Measurements from ENCODE around the gene MOCS1.

Gene MOCS1

DNA sequence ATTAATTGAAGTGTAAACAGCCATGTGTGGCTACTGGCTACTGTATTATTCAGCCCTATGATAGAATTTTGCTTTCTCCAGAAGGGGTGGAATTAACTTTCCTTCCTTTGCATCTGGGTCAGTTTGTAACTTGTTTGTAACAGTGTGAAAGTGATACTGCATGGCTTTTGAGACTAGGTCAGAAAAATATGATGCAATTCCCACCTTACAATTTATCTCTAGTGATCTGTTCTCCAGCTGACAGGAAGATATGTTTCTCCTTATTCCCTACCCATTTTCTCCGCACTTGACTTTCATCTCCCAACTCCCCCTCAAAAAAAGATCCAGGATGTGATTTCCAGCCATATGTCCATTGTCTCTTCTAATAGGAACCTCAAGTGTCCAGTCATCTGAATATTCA, 2.6 kb upstream of the MOCS1 start:
- Histone ChIP-seq H3K9me3 (ENCODE audit: control insufficient read depth, low read length) (no peaks in the 10 kb centered on the region), H3K4me3 (ENCODE audit: insufficient read depth, low read depth, low read length) (no peak overlapping the region), H3K36me3 (ENCODE audit: control insufficient read depth, insufficient read depth, low read length) (no peaks in the 10 kb centered on the region), H3K27me3 (ENCODE audit: control insufficient read depth, insufficient read depth, low read length, poor library complexity, severe bottlenecking) (peaks cover 12% of the 10 kb centered on the region), H3K27ac (ENCODE audit: insufficient read depth, low read depth, low read length, poor library complexity, severe bottlenecking) (no peak overlapping the region), H3K4me1 (ENCODE audit: control insufficient read depth, insufficient read depth, low read length) (peaks cover 15% of the 10 kb centered on the region)
- WGBS, 2 experiments, result 91 to 96% methylated on average over 1 of the region's 1 CpG

DNA sequence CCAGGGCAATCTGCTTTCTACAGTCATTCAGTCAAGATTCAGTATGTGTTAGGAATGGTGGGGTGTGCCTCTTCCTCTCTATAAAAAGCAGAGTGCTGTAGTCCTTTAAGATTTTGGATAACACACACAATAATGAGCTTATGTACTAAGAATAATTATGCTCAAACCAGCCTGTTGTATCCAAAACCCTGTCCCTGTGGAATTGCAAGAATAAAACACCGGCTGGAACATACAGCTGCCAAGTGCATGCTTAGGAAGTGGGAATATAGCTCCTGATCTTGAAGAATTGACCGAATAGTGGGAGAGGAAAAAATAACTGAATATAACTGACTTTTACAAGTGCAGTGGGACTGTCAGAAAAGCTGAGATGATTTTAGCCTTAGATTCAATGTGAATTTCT, 979 bp upstream of the MOCS1 start:
- WGBS, 2 experiments, result 89 to 95% methylated on average over 2 of the region's 2 CpGs
- no peaks in the 10 kb centered on the region for H3K36me3 ChIP-seq (ENCODE audit: control insufficient read depth, insufficient read depth, low read length)
- H3K4me1 ChIP-seq (ENCODE audit: control insufficient read depth, insufficient read depth, low read length), result peaks cover 19% of the 10 kb centered on the region
- H3K27ac ChIP-seq (ENCODE audit: insufficient read depth, low read depth, low read length, poor library complexity, severe bottlenecking), result no peak overlapping the region
- no peaks in the 10 kb centered on the region for H3K9me3 ChIP-seq (ENCODE audit: control insufficient read depth, low read length)
- peaks cover 12% of the 10 kb centered on the region for H3K27me3 ChIP-seq (ENCODE audit: control insufficient read depth, insufficient read depth, low read length, poor library complexity, severe bottlenecking)
- H3K4me3 ChIP-seq (ENCODE audit: insufficient read depth, low read depth, low read length), result no peak overlapping the region

DNA sequence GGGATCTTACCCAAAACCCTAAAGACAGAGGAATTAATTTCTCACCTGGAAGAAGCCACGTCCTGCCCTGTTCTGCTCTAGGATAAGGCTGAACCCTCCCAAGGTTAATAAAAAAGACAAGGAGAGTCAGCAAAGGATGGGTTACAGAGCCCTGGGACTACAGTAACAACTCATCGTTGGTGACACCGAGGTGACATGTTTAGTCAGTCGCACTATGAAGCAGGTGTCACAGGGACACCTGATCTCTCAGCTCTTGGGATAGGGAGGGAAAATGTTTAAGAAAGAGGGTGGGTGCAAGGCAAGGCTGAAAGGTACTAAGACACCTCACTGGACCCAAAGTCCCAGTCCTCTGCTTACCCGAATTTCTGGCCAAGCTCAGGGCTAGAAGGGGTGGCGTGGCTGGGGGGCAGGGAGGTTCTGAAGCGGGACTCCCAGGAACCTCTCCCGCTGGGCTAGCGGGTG, 562 bp downstream of the MOCS1 start:
- H3K9me3 ChIP-seq (ENCODE audit: control insufficient read depth, low read length), result no peaks in the 10 kb centered on the region
- H3K27me3 ChIP-seq (ENCODE audit: control insufficient read depth, insufficient read depth, low read length, poor library complexity, severe bottlenecking), result peaks cover 12% of the 10 kb centered on the region
- no peaks in the 10 kb centered on the region for H3K36me3 ChIP-seq (ENCODE audit: control insufficient read depth, insufficient read depth, low read length)
- no peak overlapping the region for H3K27ac ChIP-seq (ENCODE audit: insufficient read depth, low read depth, low read length, poor library complexity, severe bottlenecking)
- H3K4me1 ChIP-seq (ENCODE audit: control insufficient read depth, insufficient read depth, low read length), result peaks cover 19% of the 10 kb centered on the region
- 21 to 22% methylated on average over 9 of the region's 9 CpGs for WGBS, 2 experiments
- H3K4me3 ChIP-seq (ENCODE audit: insufficient read depth, low read depth, low read length), result peak overlapping the region; percentile 74

DNA sequence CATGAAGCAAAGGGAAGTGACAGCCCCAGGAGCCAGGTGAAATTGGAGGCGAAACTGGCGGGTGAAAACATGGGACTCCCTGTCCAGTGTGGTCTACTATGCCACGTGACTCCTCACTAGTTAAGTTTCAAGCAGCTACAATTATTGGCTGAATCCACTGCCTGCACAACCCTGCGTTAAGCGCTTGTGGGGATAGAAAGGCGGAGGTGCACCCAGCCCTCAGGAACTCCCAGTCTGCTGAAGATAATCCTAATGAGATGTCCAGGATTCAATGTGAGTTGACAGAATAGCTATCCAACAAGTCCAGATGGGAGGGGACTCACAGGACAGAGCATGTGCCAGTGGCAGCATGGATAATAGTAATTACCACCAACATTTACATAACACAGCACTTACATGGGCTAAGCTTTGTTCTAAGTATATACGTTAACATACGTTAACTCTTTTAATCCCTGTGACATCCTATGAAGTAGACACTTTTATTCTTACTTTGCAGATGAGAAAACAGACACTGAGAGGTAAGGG, 1.8 kb downstream of the MOCS1 start:
- Histone ChIP-seq H3K4me1 (ENCODE audit: control insufficient read depth, insufficient read depth, low read length) (peaks cover 11% of the 10 kb centered on the region), H3K27ac (ENCODE audit: insufficient read depth, low read depth, low read length, poor library complexity, severe bottlenecking) (no peak overlapping the region), H3K36me3 (ENCODE audit: control insufficient read depth, insufficient read depth, low read length) (no peaks in the 10 kb centered on the region), H3K4me3 (ENCODE audit: insufficient read depth, low read depth, low read length) (no peak overlapping the region), H3K27me3 (ENCODE audit: control insufficient read depth, insufficient read depth, low read length, poor library complexity, severe bottlenecking) (peaks cover 12% of the 10 kb centered on the region), H3K9me3 (ENCODE audit: control insufficient read depth, low read length) (no peaks in the 10 kb centered on the region)
- WGBS, 2 experiments, result 95 to 96% methylated on average over 8 of the region's 8 CpGs

DNA sequence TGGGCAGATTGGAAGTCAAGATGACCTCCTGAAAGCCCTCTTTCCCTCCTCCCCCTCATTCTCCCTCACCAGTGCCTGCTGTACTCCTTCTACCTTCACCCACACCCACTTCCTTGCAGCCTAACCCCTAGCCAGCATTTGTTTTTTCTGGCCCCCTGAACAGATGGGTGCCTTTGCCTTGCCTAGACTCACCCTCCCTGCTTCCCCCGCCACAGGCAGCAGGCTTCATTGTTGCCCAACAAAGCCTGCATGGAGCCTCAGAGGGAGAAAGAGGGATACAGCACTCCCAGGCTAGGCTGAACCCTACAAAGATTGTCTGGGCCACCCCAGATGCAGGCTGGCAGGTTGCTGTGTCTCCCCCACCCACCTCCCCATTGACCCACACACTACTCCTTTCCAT, 2.7 kb downstream of the MOCS1 start:
- Histone ChIP-seq H3K4me3 (ENCODE audit: insufficient read depth, low read depth, low read length) (no peak overlapping the region), H3K9me3 (ENCODE audit: control insufficient read depth, low read length) (no peaks in the 10 kb centered on the region), H3K4me1 (ENCODE audit: control insufficient read depth, insufficient read depth, low read length) (peaks cover 11% of the 10 kb centered on the region), H3K27ac (ENCODE audit: insufficient read depth, low read depth, low read length, poor library complexity, severe bottlenecking) (no peak overlapping the region), H3K36me3 (ENCODE audit: control insufficient read depth, insufficient read depth, low read length) (no peaks in the 10 kb centered on the region), H3K27me3 (ENCODE audit: control insufficient read depth, insufficient read depth, low read length, poor library complexity, severe bottlenecking) (peaks cover 12% of the 10 kb centered on the region)
- 80 to 81% methylated on average over 1 of the region's 1 CpG for WGBS, 2 experiments

DNA sequence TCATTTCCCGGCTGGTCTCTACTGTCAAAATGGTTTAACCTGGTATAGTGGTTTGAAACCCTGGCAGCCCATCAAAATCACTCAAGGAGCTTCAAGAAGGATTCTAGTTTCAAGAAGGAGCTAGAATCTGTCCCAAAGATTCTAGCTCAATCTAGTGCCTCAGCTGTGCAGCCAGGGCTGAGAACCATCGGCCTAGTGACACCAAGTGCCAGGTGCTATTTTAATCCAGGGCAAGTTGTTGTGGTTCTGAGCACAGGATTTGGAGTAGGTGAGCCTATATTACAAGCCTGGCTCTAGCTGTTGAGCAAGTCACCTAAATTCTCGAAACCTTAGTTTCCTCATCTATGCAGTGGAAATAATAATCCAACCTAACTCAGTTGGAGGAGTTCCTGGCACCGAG, 3.7 kb downstream of the MOCS1 start:
- peaks cover 9% of the 10 kb centered on the region for H3K27me3 ChIP-seq (ENCODE audit: control insufficient read depth, insufficient read depth, low read length, poor library complexity, severe bottlenecking)
- no peaks in the 10 kb centered on the region for H3K9me3 ChIP-seq (ENCODE audit: control insufficient read depth, low read length)
- H3K4me3 ChIP-seq (ENCODE audit: insufficient read depth, low read depth, low read length), result no peak overlapping the region
- WGBS, 2 experiments, result 90 to 98% methylated on average over 4 of the region's 4 CpGs
- no peak overlapping the region for H3K27ac ChIP-seq (ENCODE audit: insufficient read depth, low read depth, low read length, poor library complexity, severe bottlenecking)
- H3K36me3 ChIP-seq (ENCODE audit: control insufficient read depth, insufficient read depth, low read length), result peaks cover 3% of the 10 kb centered on the region
- H3K4me1 ChIP-seq (ENCODE audit: control insufficient read depth, insufficient read depth, low read length), result peaks cover 11% of the 10 kb centered on the region

DNA sequence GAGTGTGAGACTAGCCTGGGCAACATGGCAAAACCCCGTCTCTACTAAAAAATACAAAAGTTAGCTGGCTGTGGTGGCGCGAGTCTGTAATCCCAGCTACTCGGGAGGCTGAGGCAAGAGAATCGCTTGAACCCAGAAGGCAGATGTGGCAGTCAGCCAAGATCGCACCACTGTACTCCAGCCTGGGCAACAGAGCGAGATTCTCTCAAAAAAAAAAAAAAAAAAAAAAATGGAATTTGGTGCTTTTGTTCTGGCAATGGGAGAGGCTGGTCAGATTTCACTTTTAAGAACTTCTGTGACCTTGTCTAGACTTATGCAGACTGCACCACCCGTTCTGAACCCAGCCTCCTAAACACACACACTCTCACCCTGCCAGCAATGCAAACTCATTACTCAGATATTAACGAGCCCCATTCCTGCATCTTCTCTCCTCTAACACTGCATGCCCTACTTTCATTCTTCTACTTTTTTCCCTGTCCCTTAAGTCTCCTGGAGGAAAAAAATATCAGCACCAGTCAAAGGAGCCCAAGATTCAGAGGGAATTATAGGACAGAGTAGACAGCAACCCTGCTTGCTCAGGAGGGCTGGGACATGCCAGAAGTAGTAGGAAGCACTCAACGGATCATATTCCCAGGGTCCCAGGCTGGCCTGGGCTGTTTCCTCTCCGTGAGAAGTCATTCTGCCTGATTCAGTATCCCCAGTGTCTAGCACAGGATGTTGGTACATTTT, 4.4 kb downstream of the MOCS1 start:
- no peaks in the 10 kb centered on the region for H3K9me3 ChIP-seq (ENCODE audit: control insufficient read depth, low read length)
- 92% methylated on average over 11 of the region's 11 CpGs for WGBS, 2 experiments
- H3K4me1 ChIP-seq (ENCODE audit: control insufficient read depth, insufficient read depth, low read length), result peaks cover 11% of the 10 kb centered on the region
- no peak overlapping the region for H3K4me3 ChIP-seq (ENCODE audit: insufficient read depth, low read depth, low read length)
- H3K36me3 ChIP-seq (ENCODE audit: control insufficient read depth, insufficient read depth, low read length), result peaks cover 8% of the 10 kb centered on the region
- no peak overlapping the region for H3K27ac ChIP-seq (ENCODE audit: insufficient read depth, low read depth, low read length, poor library complexity, severe bottlenecking)
- peaks cover 3% of the 10 kb centered on the region for H3K27me3 ChIP-seq (ENCODE audit: control insufficient read depth, insufficient read depth, low read length, poor library complexity, severe bottlenecking)

DNA sequence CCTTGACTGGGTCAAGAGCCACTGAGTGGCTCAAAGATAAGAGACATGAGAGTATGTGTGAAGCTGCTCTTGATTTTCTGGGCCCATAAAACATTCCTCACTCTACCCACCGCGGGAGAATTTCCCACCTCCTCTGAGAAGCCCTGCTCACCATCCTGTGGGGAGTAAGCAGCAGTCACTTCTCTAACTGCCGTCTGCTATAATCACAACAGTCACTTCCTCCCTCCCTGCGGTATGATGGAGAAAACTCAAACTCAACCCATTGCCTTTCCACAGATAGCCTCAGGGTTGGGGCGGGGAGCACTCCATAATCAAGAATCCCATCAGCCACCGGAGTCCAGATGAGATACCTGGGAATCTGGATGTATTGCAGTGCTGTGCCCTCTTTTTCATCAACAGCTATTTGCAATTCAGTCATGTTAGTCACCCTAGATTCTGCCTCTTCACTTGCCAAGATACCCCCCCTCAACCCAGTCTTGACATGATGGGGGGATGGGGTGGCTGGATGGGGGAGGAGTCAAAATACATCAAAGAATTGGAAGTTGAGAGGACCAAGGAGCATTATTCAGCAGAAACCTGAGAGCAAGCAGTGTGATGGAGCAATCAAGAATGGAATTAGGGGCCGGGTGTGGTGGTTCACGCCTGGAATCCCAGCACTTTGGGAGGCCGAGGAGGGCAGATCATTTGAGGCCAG, 5.1 kb downstream of the MOCS1 start:
- no peaks in the 10 kb centered on the region for H3K9me3 ChIP-seq (ENCODE audit: control insufficient read depth, low read length)
- peaks cover 8% of the 10 kb centered on the region for H3K36me3 ChIP-seq (ENCODE audit: control insufficient read depth, insufficient read depth, low read length)
- WGBS, 2 experiments, result 93 to 95% methylated on average over 9 of the region's 9 CpGs
- no peaks in the 10 kb centered on the region for H3K27me3 ChIP-seq (ENCODE audit: control insufficient read depth, insufficient read depth, low read length, poor library complexity, severe bottlenecking)
- no peak overlapping the region for H3K4me3 ChIP-seq (ENCODE audit: insufficient read depth, low read depth, low read length)
- H3K27ac ChIP-seq (ENCODE audit: insufficient read depth, low read depth, low read length, poor library complexity, severe bottlenecking), result no peak overlapping the region
- peaks cover 11% of the 10 kb centered on the region for H3K4me1 ChIP-seq (ENCODE audit: control insufficient read depth, insufficient read depth, low read length)

DNA sequence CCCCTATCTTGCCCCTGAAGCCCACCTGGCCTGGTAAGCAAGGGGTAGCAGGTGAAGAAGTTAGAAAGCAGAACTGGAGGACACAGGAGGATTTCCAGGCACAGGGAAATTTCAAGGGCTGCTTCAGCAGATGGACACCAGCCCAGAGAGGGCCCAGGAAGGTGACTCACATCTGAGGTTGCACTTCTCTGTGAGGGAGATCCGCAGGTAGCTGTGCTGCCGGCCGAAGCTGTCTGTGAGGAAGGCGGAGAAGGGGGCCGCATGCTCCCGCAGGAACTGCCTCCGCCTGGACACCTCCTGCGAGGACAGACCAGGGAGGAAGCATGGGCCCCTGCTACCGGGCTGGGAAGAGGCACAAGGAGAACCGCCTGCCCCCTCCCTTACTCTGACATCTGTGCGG, 7.1 kb downstream of the MOCS1 start:
- WGBS, 2 experiments, result 91 to 95% methylated on average over 11 of the region's 11 CpGs
- Histone ChIP-seq H3K4me1 (ENCODE audit: control insufficient read depth, insufficient read depth, low read length) (peaks cover 7% of the 10 kb centered on the region), H3K27me3 (ENCODE audit: control insufficient read depth, insufficient read depth, low read length, poor library complexity, severe bottlenecking) (no peaks in the 10 kb centered on the region), H3K9me3 (ENCODE audit: control insufficient read depth, low read length) (no peaks in the 10 kb centered on the region), H3K36me3 (ENCODE audit: control insufficient read depth, insufficient read depth, low read length) (peaks cover 8% of the 10 kb centered on the region), H3K27ac (ENCODE audit: insufficient read depth, low read depth, low read length, poor library complexity, severe bottlenecking) (no peak overlapping the region), H3K4me3 (ENCODE audit: insufficient read depth, low read depth, low read length) (no peak overlapping the region)

DNA sequence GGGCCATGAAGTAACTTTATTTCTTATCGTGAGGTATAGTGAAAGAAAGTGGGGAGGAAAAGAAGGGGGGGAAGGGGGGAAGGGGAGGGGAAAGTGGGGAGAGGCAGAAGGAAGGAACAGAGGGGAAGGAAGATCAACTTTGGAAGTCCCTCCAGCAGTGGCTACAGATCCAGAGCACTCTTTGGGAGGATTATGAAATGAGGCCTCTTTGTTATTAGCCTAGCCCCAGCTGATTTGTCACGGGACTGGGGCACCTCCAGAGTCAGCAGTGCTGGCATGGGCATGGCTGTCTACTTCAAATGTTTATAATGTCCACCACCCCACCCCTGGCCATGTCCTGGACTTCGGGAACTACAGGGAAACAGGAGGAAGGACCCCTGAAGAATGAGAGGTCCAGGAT, 7.6 kb downstream of the MOCS1 start:
- Histone ChIP-seq H3K27ac (ENCODE audit: insufficient read depth, low read depth, low read length, poor library complexity, severe bottlenecking) (no peak overlapping the region), H3K4me1 (ENCODE audit: control insufficient read depth, insufficient read depth, low read length) (peaks cover 2% of the 10 kb centered on the region), H3K4me3 (ENCODE audit: insufficient read depth, low read depth, low read length) (no peak overlapping the region), H3K27me3 (ENCODE audit: control insufficient read depth, insufficient read depth, low read length, poor library complexity, severe bottlenecking) (no peaks in the 10 kb centered on the region), H3K9me3 (ENCODE audit: control insufficient read depth, low read length) (no peaks in the 10 kb centered on the region), H3K36me3 (ENCODE audit: control insufficient read depth, insufficient read depth, low read length) (peaks cover 8% of the 10 kb centered on the region)
- 93 to 99% methylated on average over 2 of the region's 3 CpGs for WGBS, 2 experiments
